Ovary (tissue), 3 donors: Measurements from ENCODE around the gene MEF2B.

Source experiments
- EP300 ChIP-seq: sonication (generic); formaldehyde crosslinking; IDR thresholded peaks from one replicate; pipeline ENCODE4 v1.6.1; 2017; ENCODE audit warnings: antibody characterized with exemption
- POLR2A ChIP-seq: fragments of 450-650 bp; IDR thresholded peaks from one replicate; pipeline ENCODE4 v1.6.1; 2017; ENCODE audit warnings: antibody characterized with exemption, mild to moderate bottlenecking, moderate library complexity
- TF ChIP-seq, protein P1 (sequence below), 3 donors: fragments of 450-650 bp in 2 of 3; fragments of 200-600 bp in 1 of 3; IDR thresholded peaks; one replicate each; pipeline versions ENCODE4 v1.5.1 to v1.8.0; 2016 to 2022; ENCODE audit warnings: antibody characterized with exemption in 3 of 3, mild to moderate bottlenecking in 1 of 3
- donor health status: DM: no; HTN: no; CAD: no.

DNA sequence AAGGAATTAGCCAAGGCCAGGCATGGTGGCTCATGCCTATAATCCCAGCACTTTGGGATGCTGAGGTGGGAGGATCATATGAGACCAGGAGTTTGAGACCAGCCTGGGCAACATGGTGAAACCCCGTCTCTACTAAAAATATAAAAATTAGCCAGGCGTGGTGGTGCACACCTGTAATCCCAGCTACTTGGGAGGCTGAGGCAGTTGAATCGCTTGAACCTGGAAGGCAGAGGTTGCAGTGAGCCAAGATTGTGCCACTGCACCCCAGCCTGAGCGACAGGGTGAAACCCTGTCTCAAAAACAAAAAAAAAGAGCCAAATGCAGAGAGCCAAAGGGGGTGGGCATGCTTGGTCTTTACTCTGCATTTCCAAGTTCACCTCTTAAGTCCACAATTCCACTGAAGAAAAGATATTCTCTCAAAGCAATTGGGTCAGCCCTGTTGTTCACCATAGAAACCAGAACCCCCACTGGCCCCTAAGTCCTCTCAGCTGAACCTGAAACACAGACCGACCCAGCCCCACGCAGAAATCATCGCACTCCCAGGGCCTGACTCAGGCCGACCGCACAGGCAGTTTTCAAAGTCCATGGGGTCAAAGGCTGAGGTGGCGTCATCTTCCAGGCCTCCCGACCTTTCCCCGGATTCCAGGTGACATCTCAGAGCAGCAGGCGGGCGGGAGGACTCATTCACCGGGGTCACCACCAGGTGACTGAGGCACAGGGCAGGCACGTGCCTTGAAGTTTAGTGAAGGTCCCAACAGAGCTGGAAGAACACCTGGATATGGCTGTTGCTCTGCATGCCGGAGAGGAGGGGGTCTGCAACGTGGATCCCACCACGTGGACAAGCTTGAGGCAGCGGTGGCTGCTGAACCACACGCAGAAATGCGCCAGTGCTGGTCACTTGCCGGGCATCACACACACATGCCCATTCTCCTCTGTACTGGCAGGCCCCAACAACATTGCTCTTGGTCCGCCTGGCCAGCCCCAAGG lies 73.1 kb downstream of the MEF2B start:
- TF ChIP-seq, protein P1, sequence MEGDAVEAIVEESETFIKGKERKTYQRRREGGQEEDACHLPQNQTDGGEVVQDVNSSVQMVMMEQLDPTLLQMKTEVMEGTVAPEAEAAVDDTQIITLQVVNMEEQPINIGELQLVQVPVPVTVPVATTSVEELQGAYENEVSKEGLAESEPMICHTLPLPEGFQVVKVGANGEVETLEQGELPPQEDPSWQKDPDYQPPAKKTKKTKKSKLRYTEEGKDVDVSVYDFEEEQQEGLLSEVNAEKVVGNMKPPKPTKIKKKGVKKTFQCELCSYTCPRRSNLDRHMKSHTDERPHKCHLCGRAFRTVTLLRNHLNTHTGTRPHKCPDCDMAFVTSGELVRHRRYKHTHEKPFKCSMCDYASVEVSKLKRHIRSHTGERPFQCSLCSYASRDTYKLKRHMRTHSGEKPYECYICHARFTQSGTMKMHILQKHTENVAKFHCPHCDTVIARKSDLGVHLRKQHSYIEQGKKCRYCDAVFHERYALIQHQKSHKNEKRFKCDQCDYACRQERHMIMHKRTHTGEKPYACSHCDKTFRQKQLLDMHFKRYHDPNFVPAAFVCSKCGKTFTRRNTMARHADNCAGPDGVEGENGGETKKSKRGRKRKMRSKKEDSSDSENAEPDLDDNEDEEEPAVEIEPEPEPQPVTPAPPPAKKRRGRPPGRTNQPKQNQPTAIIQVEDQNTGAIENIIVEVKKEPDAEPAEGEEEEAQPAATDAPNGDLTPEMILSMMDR (IDR thresholded peaks at IDR 0.05) = no peak
- TF ChIP-seq POLR2A = no peak
- TF ChIP-seq EP300 = no peak
